ENCODE data around the gene KRT72. TPM values are rescaled to one million over a fixed set of nuclear protein-coding genes. Genes with fewer than 3 reads are reported as not detected.

Gene KRT72
- polyA plus RNA-seq (2013, experiment 1 of 2) = not detected
- not detected for polyA plus RNA-seq (2013, experiment 2 of 2)

DNA sequence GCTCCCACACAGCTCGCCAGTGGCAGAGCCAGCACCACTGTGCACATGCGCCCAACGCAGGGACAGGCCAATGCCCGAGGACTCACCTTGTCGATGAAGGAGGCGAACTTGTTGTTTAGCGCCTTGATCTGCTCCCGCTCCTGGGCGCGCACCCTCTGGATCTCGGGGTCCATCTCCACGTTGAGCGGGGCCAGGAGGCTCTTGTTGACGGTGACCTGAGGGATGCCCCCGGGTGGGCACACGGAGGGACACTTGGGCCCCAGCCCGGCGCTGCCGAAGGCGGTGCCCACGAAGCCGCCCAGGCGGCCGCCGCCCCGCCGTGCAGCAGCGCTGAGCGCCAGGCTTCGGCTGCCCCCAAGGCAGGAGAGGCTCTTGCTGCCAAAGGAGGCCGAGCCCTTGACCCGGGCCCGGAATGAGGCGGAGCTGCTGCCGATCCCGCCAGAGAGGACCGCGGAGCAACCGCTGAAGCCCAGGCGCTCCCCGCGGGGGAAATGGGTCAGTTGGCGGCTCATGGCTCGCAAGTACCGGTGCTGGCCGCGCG lies at the start of gene KRT72:
Gene KRT72 (minus strand): TSS at position 523 of the 541 bp plus-strand sequence. CDS start 11 bp downstream, at position 512.
- Histone ChIP-seq H3K4me1 (ENCODE audit: control insufficient read depth, low read depth, low read length) (no peaks in the 10 kb centered on the region), H2BK5ac (ENCODE audit: low read length) (no peak within 1 kb of the TSS), H3K27ac (ENCODE audit: low read depth, low read length) (no peak within 1 kb of the TSS), H3K56ac (ENCODE audit: low read length) (no peak within 1 kb of the TSS), H2BK120ac (ENCODE audit: low read depth, low read length) (no peak within 1 kb of the TSS), H3K79me2 (ENCODE audit: control insufficient read depth, insufficient read depth, low read length) (no peaks in the 10 kb centered on the region), H3K79me1 (ENCODE audit: low read length) (no peaks in the 10 kb centered on the region), H2BK15ac (replicated peaks; ENCODE audit: low read depth) (no peak within 1 kb of the TSS), H3K9ac (ENCODE audit: low read length) (no peak within 1 kb of the TSS), H3K23ac (ENCODE audit: low read length) (no peak within 1 kb of the TSS), H3K27me3 (ENCODE audit: insufficient read depth, low read length, poor library complexity) (no peaks in the 10 kb centered on the region), H2AK5ac (ENCODE audit: low read length) (no peak within 1 kb of the TSS), H3K4me3 (ENCODE audit: low read length) (no peak within 1 kb of the TSS), H3K4ac (ENCODE audit: low read depth, low read length) (no peak within 1 kb of the TSS), H3K36me3 (ENCODE audit: control insufficient read depth, insufficient read depth, low read length) (no peaks in the 10 kb centered on the region), H3K18ac (ENCODE audit: low read length) (no peak within 1 kb of the TSS), H3K4me2 (ENCODE audit: low read length) (no peak within 1 kb of the TSS), H4K5ac (ENCODE audit: low read length) (no peak within 1 kb of the TSS), H4K8ac (ENCODE audit: low read depth, low read length) (no peak within 1 kb of the TSS)
- no peak for DNase-seq
- no CpG with 5 or more reads among the region's 48 CpGs for WGBS (ENCODE audit: extremely low coverage, insufficient coverage, low lambda C conversion rate)

GRCh38 chr12:52650520-52651081 lies 49.3 kb upstream of the KRT72 start:
- no peak overlapping the region for H2BK120ac ChIP-seq (ENCODE audit: low read depth, low read length)
- no CpG with 5 or more reads among the region's 12 CpGs for WGBS (ENCODE audit: extremely low coverage, insufficient coverage, low lambda C conversion rate)
- no peak overlapping the region for H2BK15ac ChIP-seq (replicated peaks; ENCODE audit: low read depth)
- H2AK5ac ChIP-seq (ENCODE audit: low read length) = no peak overlapping the region
- H3K56ac ChIP-seq (ENCODE audit: low read length) = no peak overlapping the region
- H4K5ac ChIP-seq (ENCODE audit: low read length) = no peak overlapping the region
- no peaks in the 10 kb centered on the region for H3K36me3 ChIP-seq (ENCODE audit: control insufficient read depth, insufficient read depth, low read length)
- H3K27me3 ChIP-seq (ENCODE audit: insufficient read depth, low read length, poor library complexity) = no peaks in the 10 kb centered on the region
- H2BK5ac ChIP-seq (ENCODE audit: low read length) = no peak overlapping the region
- H3K79me2 ChIP-seq (ENCODE audit: control insufficient read depth, insufficient read depth, low read length) = no peaks in the 10 kb centered on the region
- H3K4ac ChIP-seq (ENCODE audit: low read depth, low read length) = no peak overlapping the region
- H3K4me3 ChIP-seq (ENCODE audit: low read length) = no peak overlapping the region
- no peak overlapping the region for H3K27ac ChIP-seq (ENCODE audit: low read depth, low read length)
- no peak overlapping the region for H3K18ac ChIP-seq (ENCODE audit: low read length)
- H3K4me1 ChIP-seq (ENCODE audit: control insufficient read depth, low read depth, low read length) = no peaks in the 10 kb centered on the region
- H3K4me2 ChIP-seq (ENCODE audit: low read length) = no peak overlapping the region
- H3K23ac ChIP-seq (ENCODE audit: low read length) = no peak overlapping the region
- no peak overlapping the region for H3K9ac ChIP-seq (ENCODE audit: low read length)
- H3K79me1 ChIP-seq (ENCODE audit: low read length) = no peaks in the 10 kb centered on the region
- no peak for DNase-seq
- H4K8ac ChIP-seq (ENCODE audit: low read depth, low read length) = no peak overlapping the region

GRCh38 chr12:52649066-52649465 lies 47.8 kb upstream of the KRT72 start:
- WGBS (ENCODE audit: extremely low coverage, insufficient coverage, low lambda C conversion rate) = no CpG with 5 or more reads among the region's 6 CpGs
- Histone ChIP-seq H2BK120ac (ENCODE audit: low read depth, low read length) (no peak overlapping the region), H2BK5ac (ENCODE audit: low read length) (no peak overlapping the region), H3K56ac (ENCODE audit: low read length) (no peak overlapping the region), H3K23ac (ENCODE audit: low read length) (no peak overlapping the region), H3K79me2 (ENCODE audit: control insufficient read depth, insufficient read depth, low read length) (no peaks in the 10 kb centered on the region), H4K5ac (ENCODE audit: low read length) (no peak overlapping the region), H3K18ac (ENCODE audit: low read length) (no peak overlapping the region), H4K8ac (ENCODE audit: low read depth, low read length) (no peak overlapping the region), H3K4ac (ENCODE audit: low read depth, low read length) (no peak overlapping the region), H3K27ac (ENCODE audit: low read depth, low read length) (no peak overlapping the region), H3K4me1 (ENCODE audit: control insufficient read depth, low read depth, low read length) (no peaks in the 10 kb centered on the region), H2BK15ac (replicated peaks; ENCODE audit: low read depth) (no peak overlapping the region), H3K79me1 (ENCODE audit: low read length) (no peaks in the 10 kb centered on the region), H3K36me3 (ENCODE audit: control insufficient read depth, insufficient read depth, low read length) (no peaks in the 10 kb centered on the region), H3K4me3 (ENCODE audit: low read length) (no peak overlapping the region), H3K27me3 (ENCODE audit: insufficient read depth, low read length, poor library complexity) (no peaks in the 10 kb centered on the region), H3K4me2 (ENCODE audit: low read length) (no peak overlapping the region), H3K9ac (ENCODE audit: low read length) (no peak overlapping the region), H2AK5ac (ENCODE audit: low read length) (no peak overlapping the region)
- no peak for DNase-seq

DNA sequence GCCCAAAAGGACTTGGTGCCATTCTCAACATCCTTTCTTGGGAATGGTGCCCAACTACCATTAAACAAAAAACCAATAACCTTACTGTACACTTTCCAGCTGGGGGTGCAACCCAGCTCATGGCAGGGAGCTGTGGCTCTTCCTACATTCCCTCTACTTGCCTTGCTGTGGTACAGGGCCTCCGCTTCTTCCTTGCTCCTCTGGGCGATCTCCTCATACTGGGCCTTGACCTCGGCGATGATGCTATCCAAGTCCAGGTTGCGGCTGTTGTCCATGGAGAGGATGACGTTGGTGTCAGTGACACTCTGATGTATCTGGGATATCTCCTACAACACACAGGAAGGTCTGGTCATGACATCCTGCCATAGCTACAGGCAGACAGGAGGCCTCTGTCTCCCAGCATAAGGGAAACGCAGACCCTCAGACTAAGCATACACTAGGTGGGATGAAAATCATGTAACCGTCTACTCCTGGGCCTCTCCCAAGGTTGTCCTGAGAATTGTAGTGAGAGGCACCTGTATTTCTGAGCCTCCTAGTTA lies 46.8 kb upstream of the KRT72 start:
- H3K18ac ChIP-seq (ENCODE audit: low read length) = no peak overlapping the region
- no peak overlapping the region for H3K56ac ChIP-seq (ENCODE audit: low read length)
- no peaks in the 10 kb centered on the region for H3K79me2 ChIP-seq (ENCODE audit: control insufficient read depth, insufficient read depth, low read length)
- no peak overlapping the region for H4K8ac ChIP-seq (ENCODE audit: low read depth, low read length)
- no peaks in the 10 kb centered on the region for H3K27me3 ChIP-seq (ENCODE audit: insufficient read depth, low read length, poor library complexity)
- no peak overlapping the region for H2BK120ac ChIP-seq (ENCODE audit: low read depth, low read length)
- WGBS (ENCODE audit: extremely low coverage, insufficient coverage, low lambda C conversion rate) = no CpG with 5 or more reads among the region's 8 CpGs
- no peak overlapping the region for H3K4me2 ChIP-seq (ENCODE audit: low read length)
- H3K4me1 ChIP-seq (ENCODE audit: control insufficient read depth, low read depth, low read length) = no peaks in the 10 kb centered on the region
- H2BK15ac ChIP-seq (replicated peaks; ENCODE audit: low read depth) = no peak overlapping the region
- H3K27ac ChIP-seq (ENCODE audit: low read depth, low read length) = no peak overlapping the region
- no peaks in the 10 kb centered on the region for H3K79me1 ChIP-seq (ENCODE audit: low read length)
- no peak overlapping the region for H3K4ac ChIP-seq (ENCODE audit: low read depth, low read length)
- H4K5ac ChIP-seq (ENCODE audit: low read length) = no peak overlapping the region
- H3K36me3 ChIP-seq (ENCODE audit: control insufficient read depth, insufficient read depth, low read length) = no peaks in the 10 kb centered on the region
- no peak overlapping the region for H3K4me3 ChIP-seq (ENCODE audit: low read length)
- H2BK5ac ChIP-seq (ENCODE audit: low read length) = no peak overlapping the region
- no peak overlapping the region for H3K9ac ChIP-seq (ENCODE audit: low read length)
- no peak overlapping the region for H3K23ac ChIP-seq (ENCODE audit: low read length)
- DNase-seq = no peak
- no peak overlapping the region for H2AK5ac ChIP-seq (ENCODE audit: low read length)

DNA sequence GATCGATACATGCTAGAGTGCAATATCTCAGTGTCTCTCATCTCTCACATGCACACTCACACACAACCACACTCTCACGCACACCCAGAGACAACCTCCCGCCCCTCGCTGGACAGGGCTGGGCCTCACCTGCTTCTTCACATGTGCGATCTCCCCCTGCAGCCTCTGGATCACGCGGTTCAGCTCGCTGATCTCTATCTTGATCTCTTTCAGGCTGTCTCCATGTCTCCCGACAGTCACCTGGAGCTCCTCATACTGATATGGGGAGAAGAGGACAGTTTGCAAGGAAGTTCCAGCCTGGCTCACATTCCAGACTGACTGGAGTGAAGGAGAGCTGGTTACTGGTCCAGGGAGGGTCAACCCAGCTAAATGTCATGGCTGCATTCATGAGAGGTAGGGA lies 46.3 kb upstream of the KRT72 start:
- DNase-seq = no peak
- H3K9ac ChIP-seq (ENCODE audit: low read length) = no peak overlapping the region

More for the DNA sequence above, 46.3 kb upstream of the KRT72 start:
- Histone ChIP-seq H4K5ac (ENCODE audit: low read length) (no peak overlapping the region), H3K4me1 (ENCODE audit: control insufficient read depth, low read depth, low read length) (no peaks in the 10 kb centered on the region), H3K27me3 (ENCODE audit: insufficient read depth, low read length, poor library complexity) (no peaks in the 10 kb centered on the region), H2BK120ac (ENCODE audit: low read depth, low read length) (no peak overlapping the region), H3K36me3 (ENCODE audit: control insufficient read depth, insufficient read depth, low read length) (no peaks in the 10 kb centered on the region), H2BK15ac (replicated peaks; ENCODE audit: low read depth) (no peak overlapping the region), H3K79me1 (ENCODE audit: low read length) (no peaks in the 10 kb centered on the region), H3K56ac (ENCODE audit: low read length) (no peak overlapping the region), H3K23ac (ENCODE audit: low read length) (no peak overlapping the region), H4K8ac (ENCODE audit: low read depth, low read length) (no peak overlapping the region), H3K4me2 (ENCODE audit: low read length) (no peak overlapping the region), H3K4me3 (ENCODE audit: low read length) (no peak overlapping the region), H2AK5ac (ENCODE audit: low read length) (no peak overlapping the region), H3K27ac (ENCODE audit: low read depth, low read length) (no peak overlapping the region), H2BK5ac (ENCODE audit: low read length) (no peak overlapping the region), H3K18ac (ENCODE audit: low read length) (no peak overlapping the region), H3K79me2 (ENCODE audit: control insufficient read depth, insufficient read depth, low read length) (no peaks in the 10 kb centered on the region), H3K4ac (ENCODE audit: low read depth, low read length) (no peak overlapping the region)
- WGBS (ENCODE audit: extremely low coverage, insufficient coverage, low lambda C conversion rate) = no CpG with 5 or more reads among the region's 9 CpGs

Data from mesendoderm (in vitro differentiated cells).